K562 (cell line): ENCODE measurements around the gene PAXIP1. TPM values are rescaled to one million over a fixed set of nuclear protein-coding genes. Genes with fewer than 3 reads are reported as not detected.

Experiments
- ARID4B ChIP-seq: sonication (generic); formaldehyde crosslinking; IDR thresholded peaks from 2 replicates; pipeline ENCODE4 v1.8.0; 2022; ENCODE audit warnings: mild to moderate bottlenecking, missing genetic modification reagents
- CAMTA2 ChIP-seq: fragments of 250-450 bp; sonication (Bioruptor Pico); conservative IDR thresholded peaks from 2 replicates; pipeline ENCODE4 v1.5.1; 2022
- ID3 ChIP-seq, 2 experiments: fragments of 250-450 bp in 1 of 2; fragments of 450-650 bp in 1 of 2; sonication (Bioruptor Pico) in 1 of 2; IDR thresholded peaks; 2 replicates each; pipeline versions ENCODE4 v1.6.1 to v1.8.0; 2016 to 2021; ENCODE audit warnings: mild to moderate bottlenecking in 2 of 2, moderate library complexity in 2 of 2, missing compliant biosample characterization in 1 of 2, missing genetic modification characterization in 1 of 2
- MAFK ChIP-seq: IDR thresholded peaks from 2 replicates; pipeline ENCODE4 v1.6.1; 2011; ENCODE audit warnings: low read length, improper control_type of control experiment
- PKNOX1 ChIP-seq: fragments of 450-650 bp; IDR thresholded peaks from 2 replicates; pipeline ENCODE4 v1.6.1; 2016
- PRDM10 ChIP-seq: fragments of 450-650 bp; IDR thresholded peaks from 2 replicates; pipeline ENCODE4 v1.6.1; 2018; ENCODE audit not compliant: partially characterized antibody
- RBM17 ChIP-seq: fragments of 200-400 bp; formaldehyde crosslinking; IDR thresholded peaks from 2 replicates; pipeline ENCODE4 v1.6.1; 2017; ENCODE audit warnings: low read depth, mild to moderate bottlenecking, low read length, borderline replicate concordance
- SETDB1 ChIP-seq: IDR thresholded peaks from one replicate; pipeline ENCODE4 v1.6.1; 2012; ENCODE audit warnings: low read length, control low read depth, inconsistent platforms
- USF2 ChIP-seq: sonication (generic); formaldehyde crosslinking; IDR thresholded peaks from 2 replicates; pipeline ENCODE4 v1.5.0; 2020; ENCODE audit warnings: missing genetic modification reagents
- YBX1 ChIP-seq: fragments of 450-650 bp; IDR thresholded peaks from 2 replicates; pipeline ENCODE4 v1.7.1; 2016; ENCODE audit warnings: mild to moderate bottlenecking
- ZNF740 ChIP-seq, 3 experiments: fragments of 200-800 bp in 1 of 3; sonication (Bioruptor generic) in 1 of 3; sonication (generic) in 1 of 3; formaldehyde crosslinking in 1 of 3; IDR thresholded peaks; 2 replicates each; pipeline versions ENCODE4 v1.6.1 to v1.8.0; 2016 to 2022; ENCODE audit warnings: mild to moderate bottlenecking in 2 of 3, missing compliant biosample characterization in 2 of 3, missing genetic modification characterization in 2 of 3, missing genetic modification reagents in 1 of 3
- ZNF766 ChIP-seq: fragments of 200-800 bp; sonication (Bioruptor generic); conservative IDR thresholded peaks from 2 replicates; pipeline ENCODE4 v1.6.1; 2016; ENCODE audit warnings: missing genetic modification characterization, missing compliant biosample characterization
- polyA plus RNA-seq, 8 experiments: library from polyadenylated mRNA; depleted of rRNA in 4 of 8; stranded (reverse) in 5 of 8; unstranded in 3 of 8; fragments of >200 nt; fragmentation: Nextera tagmentation in 2 of 8; fragmentation: Illumina TruSeq in 1 of 8; extraction: Ambion mirVana in 2 of 8; extraction: Trizol in 1 of 8; gene quantifications; 2 replicates each; pipeline versions ENCODE4 v1.2.1 to v1.2.3, GENCODE V29; 2011 to 2014; ENCODE audit warnings: inconsistent platforms in 1 of 8, missing spikeins in 1 of 8
- total RNA-seq, 7 experiments: library from RNA; depleted of rRNA in 6 of 7; stranded (reverse); fragments of >200 nt in 6 of 7; fragmentation: Illumina TruSeq in 2 of 7; extraction: Trizol in 2 of 7; gene quantifications; 2 replicates each; pipeline versions ENCODE4 v1.2.1 to v1.2.3, GENCODE V29; 2011 to 2021; ENCODE audit warnings: low replicate concordance in 1 of 7

Gene PAXIP1
- total and polyA plus RNA-seq, 9 of the 15 experiments (the other 6 are each of a cell fraction or from before 2014, with no cell fraction given): 9.7 to 37.9 (median 28.4) TPM

GRCh38 chr7:155021699-155022145 lies 18.8 kb upstream of the PAXIP1 start (continued):
- TF ChIP-seq PRDM10 (no peak), YBX1 (no peak), USF2 (no peak), MAFK (no peak), ZNF740 (CRISPR knock-in tag; IDR thresholded peaks at IDR 0.05) (no peak), ZNF740 (tag; IDR thresholded peaks at IDR 0.05) (0 out of 4 replicates have a peak, but pooled peaks of 1 of the 2 experiments have one; percentile 42), PKNOX1 (no peak), RBM17 (no peak), ARID4B (CRISPR knock-in tag) (no peak), CAMTA2 (CRISPR knock-in tag) (no peak), ZNF766 (CRISPR knock-in tag) (peak; percentile 65; the same call in 1 of the 2 replicates), ID3 (CRISPR knock-in tag; IDR thresholded peaks at IDR 0.05) (no peak), ID3 (tag; IDR thresholded peaks at IDR 0.05) (no peak), SETDB1 (no peak)
